ENCODE measurements around the gene TRPM3.

DNA sequence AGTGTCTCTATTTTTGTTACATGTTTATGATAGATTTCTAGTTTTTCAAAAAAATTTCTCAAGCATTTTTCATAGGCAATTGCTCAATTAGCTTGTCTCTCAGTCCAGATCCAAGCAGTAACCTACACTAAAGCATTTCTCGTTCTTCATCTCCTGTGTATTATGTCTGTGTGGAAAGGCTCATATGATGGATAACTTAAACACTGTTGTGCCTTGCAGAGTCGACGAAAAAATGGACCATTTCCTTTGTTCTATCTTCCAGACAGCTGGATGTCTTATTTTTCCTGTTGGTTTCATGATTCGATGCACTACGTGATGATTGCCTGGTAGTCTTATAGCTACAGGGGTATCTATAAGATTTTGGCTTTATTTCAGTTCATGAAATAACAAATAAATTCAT is 347.8 kb downstream of the TRPM3 start:
- TF ChIP-seq EZH2phosphoT487 (IDR thresholded peaks at IDR 0.05; ENCODE audit: borderline replicate concordance, low read length), result no peak
- TF ChIP-seq, protein P1, sequence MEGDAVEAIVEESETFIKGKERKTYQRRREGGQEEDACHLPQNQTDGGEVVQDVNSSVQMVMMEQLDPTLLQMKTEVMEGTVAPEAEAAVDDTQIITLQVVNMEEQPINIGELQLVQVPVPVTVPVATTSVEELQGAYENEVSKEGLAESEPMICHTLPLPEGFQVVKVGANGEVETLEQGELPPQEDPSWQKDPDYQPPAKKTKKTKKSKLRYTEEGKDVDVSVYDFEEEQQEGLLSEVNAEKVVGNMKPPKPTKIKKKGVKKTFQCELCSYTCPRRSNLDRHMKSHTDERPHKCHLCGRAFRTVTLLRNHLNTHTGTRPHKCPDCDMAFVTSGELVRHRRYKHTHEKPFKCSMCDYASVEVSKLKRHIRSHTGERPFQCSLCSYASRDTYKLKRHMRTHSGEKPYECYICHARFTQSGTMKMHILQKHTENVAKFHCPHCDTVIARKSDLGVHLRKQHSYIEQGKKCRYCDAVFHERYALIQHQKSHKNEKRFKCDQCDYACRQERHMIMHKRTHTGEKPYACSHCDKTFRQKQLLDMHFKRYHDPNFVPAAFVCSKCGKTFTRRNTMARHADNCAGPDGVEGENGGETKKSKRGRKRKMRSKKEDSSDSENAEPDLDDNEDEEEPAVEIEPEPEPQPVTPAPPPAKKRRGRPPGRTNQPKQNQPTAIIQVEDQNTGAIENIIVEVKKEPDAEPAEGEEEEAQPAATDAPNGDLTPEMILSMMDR (conservative IDR thresholded peaks at IDR 0.05; ENCODE audit: low read depth, low read length), result no peak
- no peak for TF ChIP-seq EZH2 (IDR thresholded peaks at IDR 0.05; ENCODE audit: low read length, unreplicated experiment)

Data from PC-3 (cell line).